NCI-H2107 (cell line): Measurements from ENCODE around the gene HIVEP1.

Experiments used
- DNase-seq: peaks from one replicate; lab custom pipeline; 2025; lab: John Stamatoyannopoulos, UW

Gene HIVEP1

GRCh38 chr6:12012038-12012557 lies at the start of gene HIVEP1:
Gene HIVEP1, plus strand, starts transcription at chr6:12012312. Its CDS starts 3,317 bp downstream, at chr6:12015629.
- no peak for DNase-seq

GRCh38 chr6:11963756-11964500 lies 48.2 kb upstream of the HIVEP1 start:
- DNase-seq, result no peak

GRCh38 chr6:11964729-11965335 lies 47.3 kb upstream of the HIVEP1 start:
- DNase-seq, result no peak

- no peak for DNase-seq
These were observed 46.6 kb upstream of the HIVEP1 start for GRCh38 chr6:11965499-11965898.

- no peak for DNase-seq
These were observed 43.8 kb upstream of the HIVEP1 start for GRCh38 chr6:11968241-11968806.

- no peak for DNase-seq
These were observed 43.0 kb upstream of the HIVEP1 start for GRCh38 chr6:11969092-11969491.

- DNase-seq, result no peak
These were observed 42.0 kb upstream of the HIVEP1 start for GRCh38 chr6:11970114-11970513.

GRCh38 chr6:11971154-11971553 lies 41.0 kb upstream of the HIVEP1 start:
- no peak for DNase-seq

GRCh38 chr6:11972270-11972669 lies 39.8 kb upstream of the HIVEP1 start:
- DNase-seq, result no peak

- no peak for DNase-seq
These were observed 39.3 kb upstream of the HIVEP1 start for GRCh38 chr6:11972806-11973205.

GRCh38 chr6:11973238-11973637 lies 38.9 kb upstream of the HIVEP1 start:
- DNase-seq, result no peak

GRCh38 chr6:11974089-11974488 lies 38.0 kb upstream of the HIVEP1 start:
- DNase-seq, result no peak

GRCh38 chr6:11975353-11975977 lies 36.6 kb upstream of the HIVEP1 start:
- no peak for DNase-seq

GRCh38 chr6:11976489-11976888 lies 35.6 kb upstream of the HIVEP1 start:
- DNase-seq, result no peak

GRCh38 chr6:11977193-11977592 lies 34.9 kb upstream of the HIVEP1 start:
- no peak for DNase-seq

- DNase-seq, result no peak
These were observed 34.4 kb upstream of the HIVEP1 start for GRCh38 chr6:11977738-11978137.

- DNase-seq, result no peak
These were observed 33.7 kb upstream of the HIVEP1 start for GRCh38 chr6:11978169-11978987.

GRCh38 chr6:11979866-11980265 lies 32.2 kb upstream of the HIVEP1 start:
- DNase-seq, result no peak

GRCh38 chr6:11983306-11983705 lies 28.8 kb upstream of the HIVEP1 start:
- no peak for DNase-seq

GRCh38 chr6:11987386-11987785 lies 24.7 kb upstream of the HIVEP1 start:
- DNase-seq, result no peak

- DNase-seq, result no peak
These were observed 22.7 kb upstream of the HIVEP1 start for GRCh38 chr6:11989386-11989785.

GRCh38 chr6:11992086-11992485 lies 20.0 kb upstream of the HIVEP1 start:
- no peak for DNase-seq
